Measurements from ENCODE around the gene CNTRL. TPM values are rescaled to one million over a fixed set of nuclear protein-coding genes. Genes with fewer than 3 reads are reported as not detected.
"Not testable (repeated sequence)": the region's sequence is repeated elsewhere in the genome, so short reads cannot be mapped to it uniquely, and the experiment has no call there.

CNTRL gene
- total RNA-seq, 1 experiment from 2014 or later, result 8.6 TPM

- no peak for DNase-seq (ENCODE audit: low spot score)
These were observed 104.1 kb downstream of the CNTRL start for GRCh38 chr9:121178676-121179372.

DNA sequence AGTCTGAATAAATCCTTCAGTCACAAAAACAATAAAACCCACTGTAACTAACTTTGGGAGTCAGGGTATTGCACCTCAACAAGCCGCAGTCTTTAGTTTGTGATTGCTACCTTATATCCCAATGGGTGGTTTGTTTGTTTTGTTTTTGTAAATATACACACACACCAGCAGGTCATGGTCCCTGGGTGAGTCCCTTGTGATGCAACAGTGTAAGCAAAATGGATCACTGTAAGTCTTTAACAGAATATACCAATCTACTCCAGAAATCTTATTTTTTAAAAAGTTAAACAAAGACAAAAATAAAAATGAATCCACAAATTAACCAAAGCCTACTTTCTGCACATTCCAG lies 104.6 kb downstream of the CNTRL start:
- DNase-seq (ENCODE audit: low spot score), result not testable (repeated sequence)

DNA sequence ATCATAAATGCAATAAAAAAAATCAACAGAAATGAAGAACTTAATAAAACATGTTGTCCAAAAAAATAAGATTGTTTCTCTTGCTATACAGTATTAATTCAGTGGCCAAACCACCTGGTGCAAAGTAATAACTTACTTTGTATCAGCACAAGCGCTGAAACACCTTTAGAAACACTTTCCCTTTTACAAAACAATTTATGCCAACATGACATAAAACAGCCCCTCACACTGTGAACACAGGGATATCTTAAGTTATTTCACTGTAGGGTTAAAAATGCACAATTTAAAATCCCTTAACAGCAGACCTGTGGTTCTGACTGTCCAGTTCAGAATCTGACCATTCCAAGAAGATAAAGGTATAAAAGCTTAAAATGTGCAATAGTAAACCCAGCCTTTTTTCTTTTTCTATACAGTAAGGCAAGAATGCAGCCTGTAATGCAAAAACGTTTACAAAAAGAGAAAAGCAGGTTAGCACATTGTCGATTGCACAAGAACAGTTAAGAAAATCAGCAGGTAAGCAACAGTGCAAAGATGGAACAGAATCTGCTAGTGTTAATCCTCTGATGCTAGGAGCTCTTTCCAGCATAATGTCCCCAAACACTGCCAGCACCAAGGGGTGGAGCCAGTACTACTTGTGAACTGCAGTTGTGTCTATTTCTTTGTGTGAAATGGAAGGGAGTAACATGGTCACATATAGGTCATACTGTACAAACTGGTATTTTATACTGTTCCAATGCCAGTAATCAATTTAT lies 105.4 kb downstream of the CNTRL start:
- no peak for DNase-seq (ENCODE audit: low spot score)

GRCh38 chr9:121182101-121182836 lies 107.5 kb downstream of the CNTRL start:
- no peak for DNase-seq (ENCODE audit: low spot score)

- no peak for DNase-seq (ENCODE audit: low spot score)
These were observed 108.2 kb downstream of the CNTRL start for GRCh38 chr9:121182989-121183388.

GRCh38 chr9:121183666-121184423 lies 109.1 kb downstream of the CNTRL start:
- no peak for DNase-seq (ENCODE audit: low spot score)

DNA sequence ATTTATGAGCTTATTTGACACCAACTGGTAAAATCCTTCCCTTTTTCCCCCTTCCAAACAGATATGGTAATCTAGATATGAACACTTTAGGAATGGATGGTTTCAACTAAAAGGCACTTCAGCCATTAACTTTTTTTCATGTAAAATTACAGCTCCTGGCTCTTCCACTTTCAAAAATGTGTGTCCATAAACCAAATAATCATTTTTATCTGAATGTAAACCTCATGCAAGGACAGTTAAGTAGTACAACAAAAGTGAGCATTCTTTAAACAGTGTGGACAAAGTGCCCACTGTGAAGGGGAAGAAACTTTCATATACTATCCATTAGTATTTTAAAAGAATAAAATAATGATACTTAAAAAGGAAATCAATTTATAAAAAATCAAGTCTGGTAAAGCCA lies 109.7 kb downstream of the CNTRL start:
- no peak for DNase-seq (ENCODE audit: low spot score)

DNA sequence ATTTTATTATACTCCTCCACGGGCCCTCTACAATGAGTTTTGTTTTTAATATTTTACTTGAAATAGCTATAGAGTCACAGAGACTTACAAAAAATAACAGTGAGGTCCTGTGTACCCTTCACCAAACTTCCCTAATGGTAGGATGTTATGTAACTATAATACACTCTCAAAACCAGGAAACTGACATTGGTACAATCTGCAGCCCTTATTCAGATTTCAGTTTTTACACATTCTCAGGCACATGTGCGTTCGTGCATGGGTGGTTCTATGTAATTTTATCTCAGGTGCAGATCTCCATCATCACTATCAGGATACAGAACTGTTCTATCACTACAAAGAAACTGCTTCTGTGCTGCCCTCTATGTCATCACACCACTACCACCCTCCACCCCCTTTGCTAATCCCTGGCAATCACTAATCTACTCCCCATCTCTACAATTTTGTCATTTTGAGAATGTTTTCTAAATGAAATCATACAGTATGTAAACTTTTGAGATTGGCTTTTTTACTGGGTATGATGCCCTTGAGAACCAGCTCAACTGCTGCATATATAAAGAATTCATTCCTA lies 110.5 kb downstream of the CNTRL start:
- DNase-seq (ENCODE audit: low spot score), result no peak

DNA sequence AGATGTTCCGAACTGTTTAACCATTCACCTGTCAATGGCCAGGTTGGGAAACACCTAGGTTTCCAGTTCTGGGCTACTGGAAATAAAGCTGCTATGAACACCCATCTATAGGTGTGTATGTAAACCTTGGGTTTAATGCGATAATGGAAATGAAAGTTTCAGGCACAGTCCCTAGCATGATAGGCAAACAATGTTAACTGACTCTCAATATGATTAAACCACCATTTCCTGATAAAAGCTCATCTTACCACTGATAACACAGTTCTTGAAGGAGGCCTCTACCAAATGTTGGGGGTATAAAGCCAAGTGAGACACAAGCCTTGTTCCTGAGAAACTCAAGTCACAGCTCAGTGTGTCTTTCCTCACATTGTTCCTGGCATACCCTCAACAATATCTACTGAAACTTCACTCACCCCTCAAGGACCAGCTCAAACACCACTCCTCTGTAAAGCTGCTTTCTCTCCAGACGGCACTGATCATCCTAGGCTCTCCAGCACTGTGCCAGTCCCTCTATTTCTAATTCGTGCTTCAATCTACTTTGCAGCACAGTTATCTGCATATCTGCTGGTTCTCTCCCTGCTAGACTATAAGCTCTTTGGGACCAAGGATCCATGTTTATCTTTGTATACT lies 111.1 kb downstream of the CNTRL start:
- no peak for DNase-seq (ENCODE audit: low spot score)

GRCh38 chr9:121187636-121188305 lies 113.0 kb downstream of the CNTRL start:
- no peak for DNase-seq (ENCODE audit: low spot score)

DNA sequence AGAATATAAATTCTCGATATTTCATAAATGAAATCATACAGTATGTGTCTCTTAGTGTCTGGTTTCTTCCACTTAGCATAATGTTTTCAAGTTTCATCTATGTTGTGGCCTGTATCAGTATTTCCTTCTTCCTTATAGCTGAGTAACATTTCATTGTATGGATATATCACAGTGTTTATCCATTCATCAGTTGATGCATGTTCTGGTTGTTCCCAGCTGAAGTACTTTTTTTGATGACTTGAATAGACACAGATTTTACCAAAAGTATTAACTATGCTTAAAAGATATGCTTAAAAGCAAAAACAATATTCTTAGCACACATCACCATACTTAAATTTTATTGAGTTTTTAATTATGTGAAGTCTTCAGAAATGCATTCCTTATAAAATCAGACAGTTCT lies 114.3 kb downstream of the CNTRL start:
- DNase-seq (ENCODE audit: low spot score), result no peak

GRCh38 chr9:121189660-121190059 lies 114.9 kb downstream of the CNTRL start:
- no peak for DNase-seq (ENCODE audit: low spot score)

- DNase-seq (ENCODE audit: low spot score), result no peak
These were observed 116.5 kb downstream of the CNTRL start for GRCh38 chr9:121191235-121191634.

DNA sequence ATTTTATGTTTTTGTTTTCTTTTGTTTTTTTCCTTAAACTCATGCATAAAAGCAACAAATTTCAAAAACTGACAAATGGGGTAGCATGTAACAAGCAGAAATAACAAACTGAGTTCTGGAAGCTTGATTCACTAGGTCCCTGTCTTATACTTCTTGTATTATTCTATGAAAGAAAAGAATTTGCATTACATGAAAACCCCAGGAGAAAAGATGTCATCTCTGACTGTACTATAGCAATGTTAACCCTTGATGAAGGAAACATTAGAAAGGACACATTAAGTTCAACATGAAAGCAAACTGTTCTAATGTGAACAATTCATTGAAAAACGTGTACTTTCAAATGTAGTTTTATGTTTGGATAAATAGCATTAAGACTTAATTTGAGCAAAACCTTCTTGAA lies 117.8 kb downstream of the CNTRL start:
- no peak for DNase-seq (ENCODE audit: low spot score)

DNA sequence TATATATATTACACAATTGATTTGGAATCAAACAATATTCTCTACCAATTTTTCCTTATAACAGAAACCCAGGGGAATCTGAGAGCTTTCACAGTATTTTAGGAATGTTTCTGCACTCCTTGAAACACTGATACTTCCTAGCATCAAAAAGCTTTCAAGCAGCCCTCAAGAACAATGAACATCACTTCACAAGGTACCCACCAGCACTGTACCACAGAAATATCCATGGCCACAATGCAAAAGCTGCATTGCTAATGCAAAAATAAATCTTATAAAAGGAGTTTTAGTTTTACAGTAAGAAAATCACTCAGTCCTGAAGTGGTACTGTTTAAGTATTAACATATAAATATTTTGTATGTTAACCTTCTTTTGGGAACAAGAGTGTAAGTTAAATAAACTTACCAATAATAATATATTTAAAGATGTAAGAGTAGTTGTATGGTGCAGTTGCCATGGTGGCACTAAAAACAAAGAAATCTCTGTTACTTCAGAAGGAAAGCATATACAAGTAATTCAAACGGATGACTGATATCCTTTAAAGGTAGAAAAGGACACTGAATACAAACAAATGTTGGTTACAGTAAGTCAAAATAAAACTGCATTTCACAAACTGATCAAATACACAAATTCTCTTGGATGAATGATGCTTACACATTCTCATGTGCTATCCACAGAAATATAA lies 118.3 kb downstream of the CNTRL start:
- no peak for DNase-seq (ENCODE audit: low spot score)

- no peak for DNase-seq (ENCODE audit: low spot score)
These were observed 120.0 kb downstream of the CNTRL start for GRCh38 chr9:121194730-121195129.

DNA sequence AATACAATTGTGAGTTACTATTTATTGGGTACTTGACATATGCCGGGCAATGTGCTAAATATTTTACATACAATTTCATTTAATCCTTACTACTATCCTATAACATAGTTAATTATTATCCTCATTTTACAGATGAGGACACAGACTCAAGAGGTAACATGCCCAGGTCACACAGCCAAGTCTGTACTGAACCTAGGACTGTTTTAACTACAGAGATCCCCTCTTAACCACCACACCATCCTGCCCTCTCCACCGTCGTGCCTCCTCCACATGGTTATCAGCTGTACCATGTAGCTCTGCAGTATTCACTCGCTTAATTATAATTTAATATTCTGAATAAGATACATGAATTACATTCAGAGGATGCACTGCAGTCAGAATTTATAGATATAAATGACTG lies 121.6 kb downstream of the CNTRL start:
- no peak for DNase-seq (ENCODE audit: low spot score)

GRCh38 chr9:121197132-121197531 lies 122.4 kb downstream of the CNTRL start:
- DNase-seq (ENCODE audit: low spot score), result no peak

DNA sequence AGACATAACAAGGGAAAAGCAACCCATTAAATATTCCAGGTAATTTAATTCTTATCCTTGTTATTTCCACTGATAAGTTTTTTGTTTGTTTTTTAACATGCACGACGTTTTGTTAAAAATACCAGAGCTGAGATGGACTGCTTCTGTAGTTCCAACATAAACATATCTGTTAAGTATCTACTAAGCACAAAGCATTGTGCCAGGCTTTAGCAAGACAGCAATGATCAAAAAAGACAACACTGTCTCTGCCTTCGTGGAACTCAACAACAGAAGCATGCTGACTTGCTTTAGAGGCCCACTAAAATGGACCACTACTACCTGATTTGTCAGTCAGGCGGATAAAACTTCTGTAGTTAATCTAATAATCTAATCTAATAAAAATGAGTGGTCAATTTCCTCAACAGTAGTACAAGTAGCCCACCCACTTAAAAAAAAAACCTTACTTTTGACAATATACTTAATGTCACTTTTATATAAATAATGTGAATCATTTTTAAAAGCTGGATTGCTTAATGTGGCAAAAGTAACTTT lies 123.8 kb downstream of the CNTRL start:
- no peak for DNase-seq (ENCODE audit: low spot score)

GRCh38 chr9:121199921-121200320 lies 125.2 kb downstream of the CNTRL start:
- no peak for DNase-seq (ENCODE audit: low spot score)

Measured in H4 (cell line).